HUES48 (cell line): ENCODE measurements around the gene KCNK18.

ENCODE experiments used
- H3K27ac ChIP-seq: one replicate; pipeline ENCODE4 v1.7.0; 2013; ENCODE audit warnings: low read depth, low read length, inconsistent platforms
- H3K27me3 ChIP-seq: 2 replicates; pipeline ENCODE4 v1.6.1; 2013; ENCODE audit warnings: mild to moderate bottlenecking, low read length; ENCODE audit not compliant: control insufficient read depth, insufficient read depth
- H3K36me3 ChIP-seq: 2 replicates; pipeline ENCODE4 v1.6.1; 2013; ENCODE audit warnings: low read length; ENCODE audit not compliant: control insufficient read depth, insufficient read depth
- H3K4me1 ChIP-seq: 2 replicates; pipeline ENCODE4 v1.6.1; 2013; ENCODE audit warnings: mild to moderate bottlenecking, low read length; ENCODE audit not compliant: control insufficient read depth, insufficient read depth
- H3K4me3 ChIP-seq: 2 replicates; pipeline ENCODE4 v1.5.1; 2013; ENCODE audit warnings: mild to moderate bottlenecking, low read depth, low read length
- H3K9ac ChIP-seq: 2 replicates; pipeline ENCODE4 v1.6.1; 2013; ENCODE audit warnings: mild to moderate bottlenecking, low read depth, low read length, moderate library complexity
- H3K9me3 ChIP-seq: 2 replicates; pipeline ENCODE4 v1.6.1; 2013; ENCODE audit warnings: low read length; ENCODE audit not compliant: control insufficient read depth, insufficient read depth

Gene KCNK18

DNA sequence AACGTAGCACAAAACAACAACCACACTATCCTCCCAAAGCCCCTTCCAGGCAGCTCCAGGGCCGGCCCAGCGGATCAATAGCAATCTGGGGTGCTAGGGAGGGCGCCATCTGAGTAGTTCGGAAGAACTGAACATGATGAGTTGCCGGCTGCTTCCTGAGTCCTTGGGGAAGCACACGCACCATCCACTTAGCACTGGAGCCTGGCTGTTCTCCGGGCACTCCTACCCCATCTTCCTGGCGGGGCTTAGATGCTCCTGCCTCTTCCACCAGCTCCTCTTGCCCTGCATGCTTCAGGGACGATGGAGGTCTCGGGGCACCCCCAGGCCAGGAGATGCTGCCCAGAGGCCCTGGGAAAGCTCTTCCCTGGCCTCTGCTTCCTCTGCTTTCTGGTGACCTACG, at the start of gene KCNK18:
Gene KCNK18, plus strand, starts transcription at position 301 of the 400 bp plus-strand sequence. Its CDS starts 0 bp downstream, at position 301.
- Histone ChIP-seq H3K27me3 (no peaks in the 10 kb centered on the region), H3K27ac (no peak within 1 kb of the TSS), H3K4me3 (no peak within 1 kb of the TSS), H3K36me3 (no peaks in the 10 kb centered on the region), H3K4me1 (no peaks in the 10 kb centered on the region), H3K9me3 (no peaks in the 10 kb centered on the region), H3K9ac (no peak within 1 kb of the TSS)

DNA sequence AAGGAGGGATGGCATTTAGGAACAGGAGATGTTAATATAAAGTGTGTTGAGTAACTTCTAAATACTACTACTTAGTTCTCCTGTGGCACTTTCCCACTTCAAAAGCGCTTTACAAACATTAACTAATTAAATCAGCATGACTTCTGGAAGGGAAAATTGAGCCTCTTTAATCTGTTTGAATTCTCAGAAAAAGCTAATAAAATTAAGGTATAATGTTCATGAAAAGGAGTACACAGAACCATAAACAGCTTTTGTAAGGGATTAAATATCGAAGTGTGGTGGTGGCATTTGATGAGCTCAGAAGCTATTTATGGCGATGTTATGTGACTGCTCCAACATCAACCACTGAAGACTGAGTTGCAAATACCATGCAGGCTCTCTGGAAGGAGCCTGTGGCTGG, 49.0 kb upstream of the KCNK18 start:
- Histone ChIP-seq H3K9ac (no peak overlapping the region), H3K27ac (no peak overlapping the region), H3K27me3 (peaks cover 97% of the 10 kb centered on the region), H3K36me3 (no peaks in the 10 kb centered on the region), H3K9me3 (peaks cover 9% of the 10 kb centered on the region), H3K4me1 (no peaks in the 10 kb centered on the region), H3K4me3 (no peak overlapping the region)

DNA sequence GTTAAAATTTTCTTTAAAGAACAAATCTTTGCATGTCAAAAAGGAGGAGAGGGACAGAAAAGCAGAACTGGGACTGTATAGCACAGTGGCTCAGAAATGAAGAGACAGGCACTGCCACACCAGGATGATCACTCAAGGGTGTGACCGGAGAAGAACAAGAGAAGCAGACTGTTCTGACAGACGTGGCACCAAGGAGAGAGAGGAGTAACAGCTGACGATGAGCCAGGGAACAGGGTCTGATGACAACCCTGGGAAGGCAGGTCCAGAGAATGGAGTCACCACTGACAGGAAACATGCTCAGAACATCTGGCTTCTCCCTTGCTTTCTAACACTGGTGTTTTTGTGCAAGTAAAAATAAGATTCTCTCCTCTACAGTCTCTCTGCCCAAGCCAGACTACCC, 44.6 kb upstream of the KCNK18 start:
- no peaks in the 10 kb centered on the region for H3K4me1 ChIP-seq
- no peaks in the 10 kb centered on the region for H3K9me3 ChIP-seq
- H3K27me3 ChIP-seq: peaks cover 97% of the 10 kb centered on the region
- no peak overlapping the region for H3K4me3 ChIP-seq
- H3K9ac ChIP-seq: no peak overlapping the region
- H3K27ac ChIP-seq: no peak overlapping the region
- H3K36me3 ChIP-seq: no peaks in the 10 kb centered on the region

DNA sequence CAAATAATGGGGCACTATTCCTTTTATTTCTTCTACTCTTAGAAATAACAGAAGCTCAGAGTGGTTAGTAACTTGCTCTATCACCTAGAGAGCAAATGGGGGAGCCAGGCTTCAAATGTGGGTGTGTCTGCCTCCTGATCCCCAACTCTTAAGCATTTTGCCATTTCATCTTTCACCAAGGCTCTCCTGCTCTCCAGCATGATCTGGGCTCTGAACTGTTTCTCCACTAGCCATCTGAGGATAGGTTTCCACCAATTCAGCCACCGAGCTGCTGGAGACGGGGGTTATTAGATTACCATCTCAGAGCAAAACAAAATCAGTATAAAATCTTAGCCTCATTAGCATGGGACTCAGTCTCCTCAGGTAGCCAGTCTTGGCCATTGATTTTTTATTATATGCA, 39.0 kb upstream of the KCNK18 start:
- H3K36me3 ChIP-seq: no peaks in the 10 kb centered on the region
- no peak overlapping the region for H3K4me3 ChIP-seq
- H3K4me1 ChIP-seq: peaks cover 41% of the 10 kb centered on the region
- H3K9me3 ChIP-seq: no peaks in the 10 kb centered on the region
- H3K9ac ChIP-seq: no peak overlapping the region
- H3K27me3 ChIP-seq: peaks cover 100% of the 10 kb centered on the region
- no peak overlapping the region for H3K27ac ChIP-seq

- peak overlapping the region; percentile 38 for H3K27ac ChIP-seq
- H3K4me3 ChIP-seq: no peak overlapping the region
- H3K9ac ChIP-seq: no peak overlapping the region
- H3K36me3 ChIP-seq: no peaks in the 10 kb centered on the region
- H3K9me3 ChIP-seq: no peaks in the 10 kb centered on the region
- H3K4me1 ChIP-seq: peaks cover 41% of the 10 kb centered on the region
- peaks cover 100% of the 10 kb centered on the region for H3K27me3 ChIP-seq
Measured at GRCh38 chr10:117159390-117159789, 37.9 kb upstream of the KCNK18 start.

GRCh38 chr10:117160567-117160966, 36.7 kb upstream of the KCNK18 start:
- H3K27ac ChIP-seq: no peak overlapping the region
- no peak overlapping the region for H3K9ac ChIP-seq
- peaks cover 41% of the 10 kb centered on the region for H3K4me1 ChIP-seq
- H3K27me3 ChIP-seq: peaks cover 100% of the 10 kb centered on the region
- H3K9me3 ChIP-seq: no peaks in the 10 kb centered on the region
- no peaks in the 10 kb centered on the region for H3K36me3 ChIP-seq
- no peak overlapping the region for H3K4me3 ChIP-seq

DNA sequence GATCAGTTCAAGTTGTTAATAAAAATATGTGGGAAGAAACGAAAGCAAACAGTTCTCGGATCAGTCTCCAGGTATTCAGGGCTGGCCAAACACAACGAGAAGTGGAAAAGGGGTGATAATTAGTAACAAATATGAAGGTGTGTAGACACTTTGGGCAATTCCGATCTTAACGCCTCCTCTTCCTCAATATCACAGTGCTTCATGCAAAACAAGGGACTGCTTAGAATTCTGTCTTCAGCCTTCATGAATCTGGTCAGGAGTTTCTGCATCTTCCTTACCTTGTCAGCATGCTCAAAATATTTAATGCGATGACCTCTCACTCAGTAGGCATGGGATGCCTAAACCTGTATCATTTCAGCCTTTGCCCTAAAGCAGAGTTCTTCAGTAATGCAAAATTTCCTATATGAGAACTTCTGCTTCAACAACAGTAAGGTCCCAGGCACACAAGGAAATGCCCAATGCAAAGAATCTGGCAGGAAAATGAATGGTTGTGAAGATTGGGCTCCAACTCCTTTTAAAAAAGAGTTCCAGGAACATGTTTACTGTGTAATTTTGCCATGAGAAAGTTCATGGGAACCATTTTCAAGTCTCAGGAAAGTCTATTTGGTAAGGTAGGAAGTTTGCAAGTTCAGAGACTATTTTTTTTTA, 35.8 kb upstream of the KCNK18 start:
- Histone ChIP-seq H3K27ac (no peak overlapping the region), H3K4me1 (peaks cover 48% of the 10 kb centered on the region), H3K9ac (no peak overlapping the region), H3K9me3 (no peaks in the 10 kb centered on the region), H3K27me3 (peaks cover 100% of the 10 kb centered on the region), H3K4me3 (no peak overlapping the region), H3K36me3 (no peaks in the 10 kb centered on the region)

- Histone ChIP-seq H3K27ac (no peak overlapping the region), H3K4me1 (peaks cover 48% of the 10 kb centered on the region), H3K36me3 (no peaks in the 10 kb centered on the region), H3K4me3 (peak overlapping the region; percentile 49; the same call in 1 of the 2 replicates), H3K9ac (no peak overlapping the region), H3K27me3 (peaks cover 100% of the 10 kb centered on the region), H3K9me3 (no peaks in the 10 kb centered on the region)
Measured at GRCh38 chr10:117162093-117163060, 34.9 kb upstream of the KCNK18 start.

- Histone ChIP-seq H3K27ac (no peak overlapping the region), H3K27me3 (peaks cover 100% of the 10 kb centered on the region), H3K9ac (no peak overlapping the region), H3K36me3 (no peaks in the 10 kb centered on the region), H3K4me3 (peak overlapping the region; percentile 49; the same call in 1 of the 2 replicates), H3K4me1 (peaks cover 50% of the 10 kb centered on the region), H3K9me3 (no peaks in the 10 kb centered on the region)
Measured at GRCh38 chr10:117163061-117163953, 34.0 kb upstream of the KCNK18 start.

DNA sequence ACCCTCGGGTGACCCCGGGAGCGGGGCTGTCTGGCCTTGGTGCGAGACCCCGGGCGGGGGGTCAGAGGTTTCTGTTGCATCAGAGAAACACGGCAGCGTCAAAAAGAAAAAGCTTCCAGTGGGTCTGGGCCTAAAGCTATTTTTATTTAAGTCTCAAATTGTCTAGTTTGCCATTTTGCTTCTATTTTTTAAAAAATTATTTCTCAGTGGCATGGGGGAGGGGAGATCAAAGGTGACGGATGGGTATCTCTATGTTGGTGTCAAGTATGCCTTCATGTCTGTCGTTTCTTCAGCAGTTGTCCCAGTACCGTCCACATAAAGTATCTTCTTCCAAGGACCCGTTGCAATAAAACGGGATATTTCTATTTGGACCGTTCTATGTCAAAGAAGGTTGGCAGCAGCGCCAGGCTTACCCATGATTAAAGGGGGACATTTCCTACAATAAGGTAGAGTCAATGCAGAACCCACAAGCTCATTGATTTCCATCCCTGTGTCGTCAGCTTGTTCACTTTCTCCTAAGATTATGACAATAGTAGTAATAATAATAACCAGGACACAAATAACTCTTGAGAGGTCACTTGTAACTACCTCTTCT, 33.2 kb upstream of the KCNK18 start:
- Histone ChIP-seq H3K27me3 (peaks cover 100% of the 10 kb centered on the region), H3K4me3 (no peak overlapping the region), H3K36me3 (no peaks in the 10 kb centered on the region), H3K27ac (no peak overlapping the region), H3K9me3 (no peaks in the 10 kb centered on the region), H3K4me1 (peaks cover 42% of the 10 kb centered on the region), H3K9ac (no peak overlapping the region)
